Fibroblast of skin of back (primary cell): Measurements from ENCODE around the gene DHRS4.
"Not testable (repeated sequence)": the region's sequence is repeated elsewhere in the genome, so short reads cannot be mapped to it uniquely, and the experiment has no call there.

Experiments
- DNase-seq: peaks from one replicate; pipeline ENCODE4 v3.0.0-alpha.2; 2013

Gene DHRS4

GRCh38 chr14:23988223-23988606, 34.6 kb downstream of the DHRS4 start:
- DNase-seq = not testable (repeated sequence)

DNA sequence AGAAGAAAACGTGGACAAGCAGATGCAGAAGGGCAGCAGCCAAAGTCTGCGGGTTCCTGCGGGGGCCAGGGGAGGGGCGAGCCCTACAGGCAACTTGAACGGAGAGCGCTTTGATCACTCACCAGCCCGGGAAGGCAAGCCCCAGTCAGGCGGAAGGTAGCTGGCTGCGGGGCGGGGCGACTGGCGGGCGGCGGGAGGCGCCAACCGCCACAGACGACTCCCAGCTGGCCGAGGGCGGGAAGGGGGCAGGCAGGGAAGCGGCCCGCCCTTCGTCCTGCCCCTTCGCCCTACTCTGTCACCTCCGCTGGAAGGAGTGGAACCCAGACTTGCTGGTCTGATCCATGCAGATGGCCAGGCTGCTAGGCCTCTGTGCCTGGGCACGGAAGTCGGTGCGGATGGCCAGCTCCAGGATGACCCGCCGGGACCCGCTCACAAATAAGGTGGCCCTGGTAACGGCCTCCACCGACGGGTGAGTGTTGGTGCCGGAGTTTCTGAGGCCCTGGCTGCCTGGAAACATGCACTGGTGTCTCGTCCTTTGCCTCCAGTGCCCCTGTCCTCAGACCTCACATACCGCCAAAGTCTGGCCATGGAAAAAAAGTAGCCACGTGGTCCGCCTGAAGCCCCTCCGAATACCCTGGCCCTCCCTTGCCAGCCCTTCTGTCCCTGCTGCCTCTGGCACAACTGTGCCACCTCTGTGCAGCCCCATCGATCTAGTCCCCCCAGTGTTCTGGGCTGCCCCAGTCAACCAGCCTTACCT, 35.2 kb downstream of the DHRS4 start, which contains the start of gene DHRS4L2:
TSS of gene DHRS4L2 (plus strand) at position 323 of the 757 bp plus-strand sequence. CDS start at position 342, 19 bp downstream.
- peak; percentile 60 for DNase-seq

DNA sequence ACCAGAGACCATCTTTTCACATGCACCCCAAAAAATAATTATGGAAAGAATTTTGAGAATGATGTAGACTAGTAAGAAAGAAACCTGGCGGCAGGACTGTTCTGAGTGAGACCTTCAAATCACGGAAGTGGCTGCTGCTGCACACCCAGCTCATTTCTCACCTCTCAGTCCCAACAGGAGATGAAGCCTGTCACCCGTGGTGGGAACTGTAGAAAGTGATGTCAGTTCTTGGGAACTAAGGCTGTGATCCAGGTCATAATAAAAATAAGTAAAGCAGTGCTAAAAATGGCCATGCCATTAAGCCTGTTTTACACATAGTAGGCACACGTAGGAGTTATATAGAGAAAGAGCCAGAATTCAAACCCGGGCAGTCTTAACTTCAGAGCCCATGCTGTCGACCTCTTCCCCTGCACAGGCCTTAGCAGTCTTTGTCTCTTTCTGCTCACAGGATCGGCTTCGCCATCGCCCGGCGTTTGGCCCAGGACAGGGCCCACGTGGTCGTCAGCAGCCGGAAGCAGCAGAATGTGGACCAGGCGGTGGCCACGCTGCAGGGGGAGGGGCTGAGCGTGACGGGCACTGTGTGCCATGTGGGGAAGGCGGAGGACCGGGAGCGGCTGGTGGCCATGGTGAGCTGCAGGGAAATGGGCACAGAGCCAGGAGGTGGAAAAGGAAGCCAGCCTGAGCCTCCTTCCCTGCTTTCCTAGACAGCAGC, 36.3 kb downstream of the DHRS4 start:
- peak; percentile 7 for DNase-seq

- DNase-seq = not testable (repeated sequence)
These were observed 37.4 kb downstream of the DHRS4 start for GRCh38 chr14:23990961-23991360.

DNA sequence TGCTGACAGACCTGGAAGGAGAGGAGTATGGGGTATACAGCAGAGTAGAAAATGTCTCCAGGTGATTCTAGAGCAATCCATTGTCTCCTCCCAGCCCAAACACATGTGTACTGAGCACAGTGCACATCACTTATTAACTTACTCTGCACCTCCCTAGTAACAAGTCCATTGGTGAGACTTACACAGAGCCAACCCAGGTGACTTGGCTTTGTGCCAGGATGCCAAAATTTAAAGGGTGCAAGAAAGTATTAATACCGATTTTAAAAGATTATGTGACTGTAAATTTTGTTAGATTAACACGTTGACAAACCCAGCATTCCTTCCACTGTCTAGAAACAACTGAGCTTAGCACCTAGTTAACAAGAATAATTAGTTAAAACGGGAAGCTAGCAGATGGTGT, 39.5 kb downstream of the DHRS4 start:
- not testable (repeated sequence) for DNase-seq

GRCh38 chr14:23996009-23996408, 42.4 kb downstream of the DHRS4 start:
- not testable (repeated sequence) for DNase-seq

- not testable (repeated sequence) for DNase-seq
These were observed 43.3 kb downstream of the DHRS4 start for GRCh38 chr14:23996825-23997224.

- DNase-seq = not testable (repeated sequence)
These were observed 46.1 kb downstream of the DHRS4 start for GRCh38 chr14:23999640-24000039.

DNA sequence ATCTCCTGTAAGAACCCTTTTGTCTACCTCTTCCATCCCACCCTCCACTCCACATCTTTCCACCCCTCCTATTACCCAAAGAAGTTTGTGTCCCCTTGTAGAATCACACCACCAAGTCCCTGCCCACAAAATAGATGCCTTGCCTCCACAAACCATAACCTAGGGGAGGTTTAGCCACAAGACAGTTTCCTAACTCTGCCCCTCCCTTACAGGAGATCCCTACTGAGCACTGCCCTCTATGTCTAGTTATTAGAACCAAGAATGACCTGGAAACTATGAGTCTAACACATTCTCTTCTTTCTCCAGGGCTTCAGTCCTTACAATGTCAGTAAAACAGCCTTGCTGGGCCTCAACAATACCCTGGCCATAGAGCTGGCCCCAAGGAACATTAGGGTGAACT, 47.5 kb downstream of the DHRS4 start:
- not testable (repeated sequence) for DNase-seq

GRCh38 chr14:24001679-24002078, 48.1 kb downstream of the DHRS4 start:
- DNase-seq = not testable (repeated sequence)

DNA sequence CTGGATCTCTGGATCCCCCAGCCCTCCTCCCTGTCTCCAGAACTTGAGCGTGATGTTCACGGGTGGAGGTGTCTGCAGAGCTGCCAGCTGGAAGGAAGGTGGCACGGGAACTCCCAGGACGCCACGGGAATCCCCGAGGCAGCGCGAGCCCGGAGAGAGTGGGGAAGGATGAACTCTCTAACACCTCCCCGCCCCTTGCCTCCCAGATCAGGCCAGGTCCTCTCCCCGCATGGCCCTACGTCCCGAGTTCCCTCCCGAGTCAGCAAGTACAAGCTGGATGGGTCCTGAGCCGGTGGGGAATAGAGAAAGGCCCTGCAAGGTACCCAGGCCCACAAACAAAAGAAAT, 52.9 kb downstream of the DHRS4 start:
- DNase-seq = not testable (repeated sequence)

- DNase-seq = not testable (repeated sequence)
These were observed 53.5 kb downstream of the DHRS4 start for GRCh38 chr14:24006817-24007652.

- no peak for DNase-seq
These were observed 57.5 kb downstream of the DHRS4 start for GRCh38 chr14:24011051-24011450.

GRCh38 chr14:24012726-24013273, 59.2 kb downstream of the DHRS4 start:
- DNase-seq = not testable (repeated sequence)

GRCh38 chr14:24013654-24014514, 60.3 kb downstream of the DHRS4 start:
- peak; percentile 70 for DNase-seq

- DNase-seq = not testable (repeated sequence)
These were observed 62.2 kb downstream of the DHRS4 start for GRCh38 chr14:24015745-24016144.
